ENCODE data around the gene MPPED2.

MPPED2 gene

GRCh38 chr11:30522536-30523243 lies 63.5 kb downstream of the MPPED2 start:
- no peak for DNase-seq

- no peak for DNase-seq
These were observed 64.7 kb downstream of the MPPED2 start for GRCh38 chr11:30521297-30522071.

- no peak for DNase-seq
These were observed 73.1 kb downstream of the MPPED2 start for GRCh38 chr11:30513087-30513486.

GRCh38 chr11:30511408-30511807 lies 74.7 kb downstream of the MPPED2 start:
- no peak for DNase-seq

GRCh38 chr11:30510750-30511149 lies 75.4 kb downstream of the MPPED2 start:
- no peak for DNase-seq

- no peak for DNase-seq
These were observed 76.8 kb downstream of the MPPED2 start for GRCh38 chr11:30509364-30509763.

GRCh38 chr11:30508594-30508993 lies 77.6 kb downstream of the MPPED2 start:
- no peak for DNase-seq

GRCh38 chr11:30505603-30506002 lies 80.5 kb downstream of the MPPED2 start:
- no peak for DNase-seq

GRCh38 chr11:30504468-30504867 lies 81.7 kb downstream of the MPPED2 start:
- DNase-seq, result no peak

- DNase-seq, result no peak
These were observed 83.0 kb downstream of the MPPED2 start for GRCh38 chr11:30503156-30503555.

GRCh38 chr11:30502305-30502704 lies 83.8 kb downstream of the MPPED2 start:
- no peak for DNase-seq

- DNase-seq, result no peak
These were observed 84.4 kb downstream of the MPPED2 start for GRCh38 chr11:30501744-30502143.

- no peak for DNase-seq
These were observed 86.2 kb downstream of the MPPED2 start for GRCh38 chr11:30499940-30500339.

GRCh38 chr11:30497600-30497999 lies 88.6 kb downstream of the MPPED2 start:
- DNase-seq, result no peak

GRCh38 chr11:30496935-30497334 lies 89.2 kb downstream of the MPPED2 start:
- no peak for DNase-seq

- no peak for DNase-seq
These were observed 90.7 kb downstream of the MPPED2 start for GRCh38 chr11:30495437-30495836.

GRCh38 chr11:30489511-30489910 lies 96.6 kb downstream of the MPPED2 start:
- DNase-seq, result no peak

GRCh38 chr11:30489076-30489475 lies 97.1 kb downstream of the MPPED2 start:
- DNase-seq, result no peak

GRCh38 chr11:30488304-30488998 lies 97.7 kb downstream of the MPPED2 start:
- no peak for DNase-seq

GRCh38 chr11:30487200-30487898 lies 98.8 kb downstream of the MPPED2 start:
- DNase-seq, result no peak

GRCh38 chr11:30485756-30486155 lies 100.4 kb downstream of the MPPED2 start:
- DNase-seq, result no peak

- no peak for DNase-seq
These were observed 100.9 kb downstream of the MPPED2 start for GRCh38 chr11:30485222-30485621.

- DNase-seq, result no peak
These were observed 103.1 kb downstream of the MPPED2 start for GRCh38 chr11:30483056-30483455.

Data from activated gamma-delta T cell treated with Interleukin-2 at 50 U/mL for 16 hours (primary cell).